GM12801 (cell line): ENCODE data around the gene SH3RF3.

Source experiments
- CTCF ChIP-seq: IDR thresholded peaks from one replicate; pipeline ENCODE4 v1.5.1; 2011; ENCODE audit warnings: control low read depth; ENCODE audit not compliant: insufficient read length; ENCODE audit errors: extremely low read depth

SH3RF3 gene

GRCh38 chr2:109118321-109118720 lies 10.7 kb upstream of the SH3RF3 start:
- TF ChIP-seq CTCF: no peak

- TF ChIP-seq CTCF: no peak
These were observed 8.8 kb upstream of the SH3RF3 start for GRCh38 chr2:109120166-109120565.

GRCh38 chr2:109123586-109124201 lies 5.3 kb upstream of the SH3RF3 start:
- no peak for TF ChIP-seq CTCF

- no peak for TF ChIP-seq CTCF
These were observed 3.9 kb upstream of the SH3RF3 start for GRCh38 chr2:109124982-109125592.

GRCh38 chr2:109125593-109126500 lies 3.2 kb upstream of the SH3RF3 start:
- TF ChIP-seq CTCF: no peak

- TF ChIP-seq CTCF: no peak
These were observed 2.5 kb upstream of the SH3RF3 start for GRCh38 chr2:109126501-109126860.

GRCh38 chr2:109127556-109127955 lies 1.4 kb upstream of the SH3RF3 start:
- no peak for TF ChIP-seq CTCF
